Astrocyte (in vitro differentiated cells and primary cell): ENCODE measurements around the gene PTPRO. TPM values are rescaled to one million over a fixed set of nuclear protein-coding genes. Genes with fewer than 3 reads are reported as not detected.

Source experiments
- DNase-seq: peaks from one replicate; pipeline ENCODE4 v3.0.0-alpha.2; 2010; ENCODE audit warnings: low read depth
- FAIRE-seq: peaks from 2 replicates; lab custom pipeline; 2011; peaks lifted over from hg19 to GRCh38; lab: Jason Lieb, UNC
- H2AFZ ChIP-seq: 2 replicates; pipeline ENCODE4 v1.6.0; 2012; ENCODE audit warnings: low read depth, low read length, inconsistent platforms
- H3K27ac ChIP-seq: 2 replicates; pipeline ENCODE4 v1.5.1; 2011; ENCODE audit warnings: low read depth, low read length, inconsistent platforms
- H3K27me3 ChIP-seq: 2 replicates; pipeline ENCODE4 v1.6.0; 2011; ENCODE audit warnings: low read length, inconsistent platforms; ENCODE audit not compliant: insufficient read depth
- H3K36me3 ChIP-seq: 2 replicates; pipeline ENCODE4 v1.5.1; 2011; ENCODE audit warnings: low read length, inconsistent platforms; ENCODE audit not compliant: insufficient read depth
- H3K4me1 ChIP-seq: 2 replicates; pipeline ENCODE4 v1.5.1; 2011; ENCODE audit warnings: low read length, inconsistent platforms; ENCODE audit not compliant: insufficient read depth
- H3K4me2 ChIP-seq: 2 replicates; pipeline ENCODE4 v1.6.0; 2012; ENCODE audit warnings: low read length, inconsistent platforms
- H3K4me3 ChIP-seq: 2 replicates; pipeline ENCODE4 v1.5.1; 2011; ENCODE audit warnings: low read depth, mild to moderate bottlenecking, low read length, inconsistent platforms; ENCODE audit not compliant: insufficient read depth
- H3K79me2 ChIP-seq: 2 replicates; pipeline ENCODE4 v1.6.0; 2012; ENCODE audit warnings: mild to moderate bottlenecking, low read length, inconsistent platforms; ENCODE audit not compliant: insufficient read depth
- H3K9ac ChIP-seq: 2 replicates; pipeline ENCODE4 v1.6.0; 2012; ENCODE audit warnings: mild to moderate bottlenecking, low read length, inconsistent platforms
- H3K9me3 ChIP-seq: 2 replicates; pipeline ENCODE4 v1.5.1; 2012; ENCODE audit warnings: low read depth, mild to moderate bottlenecking, low read length, inconsistent platforms; ENCODE audit not compliant: insufficient read depth
- H4K20me1 ChIP-seq: 2 replicates; pipeline ENCODE4 v1.6.0; 2012; ENCODE audit warnings: low read length, inconsistent platforms; ENCODE audit not compliant: insufficient read depth
- H3K27ac Mint-ChIP-seq: one replicate; pipeline ENCODE4 v1.8.0; 2021; ENCODE audit warnings: mild to moderate bottlenecking, mixed read lengths; ENCODE audit not compliant: unreplicated experiment
- H3K27me3 Mint-ChIP-seq: one replicate; pipeline ENCODE4 v1.8.0; 2021; ENCODE audit warnings: low read depth, mixed read lengths; ENCODE audit not compliant: unreplicated experiment
- H3K36me3 Mint-ChIP-seq: one replicate; pipeline ENCODE4 v1.8.0; 2021; ENCODE audit warnings: low read depth, mixed read lengths; ENCODE audit not compliant: unreplicated experiment
- H3K4me1 Mint-ChIP-seq: one replicate; pipeline ENCODE4 v1.8.0; 2021; ENCODE audit warnings: low read depth, mixed read lengths; ENCODE audit not compliant: unreplicated experiment
- H3K4me3 Mint-ChIP-seq: one replicate; pipeline ENCODE4 v1.8.0; 2021; ENCODE audit warnings: mild to moderate bottlenecking, moderate library complexity, mixed read lengths; ENCODE audit not compliant: unreplicated experiment
- H3K9me3 Mint-ChIP-seq: one replicate; pipeline ENCODE4 v1.8.0; 2021; ENCODE audit warnings: mild to moderate bottlenecking, mixed read lengths; ENCODE audit not compliant: unreplicated experiment
- EZH2 ChIP-seq: IDR thresholded peaks from 2 replicates; pipeline ENCODE4 v1.6.1; 2012; ENCODE audit warnings: mild to moderate bottlenecking, low read length, inconsistent platforms; ENCODE audit not compliant: insufficient read depth
- total RNA-seq: library from RNA; stranded (reverse); gene quantifications from 2 replicates; pipeline ENCODE4 v1.2.1, GENCODE V29; 2021
- TF ChIP-seq, protein P1 (sequence below): IDR thresholded peaks from 2 replicates; pipeline ENCODE4 v1.5.1; 2011; ENCODE audit warnings: low read depth, mild to moderate bottlenecking, inconsistent platforms, low read length, moderate library complexity; ENCODE audit not compliant: insufficient read depth

PTPRO gene
- total RNA-seq, 1 donor from 2014 or later, result 0.39 TPM

DNA sequence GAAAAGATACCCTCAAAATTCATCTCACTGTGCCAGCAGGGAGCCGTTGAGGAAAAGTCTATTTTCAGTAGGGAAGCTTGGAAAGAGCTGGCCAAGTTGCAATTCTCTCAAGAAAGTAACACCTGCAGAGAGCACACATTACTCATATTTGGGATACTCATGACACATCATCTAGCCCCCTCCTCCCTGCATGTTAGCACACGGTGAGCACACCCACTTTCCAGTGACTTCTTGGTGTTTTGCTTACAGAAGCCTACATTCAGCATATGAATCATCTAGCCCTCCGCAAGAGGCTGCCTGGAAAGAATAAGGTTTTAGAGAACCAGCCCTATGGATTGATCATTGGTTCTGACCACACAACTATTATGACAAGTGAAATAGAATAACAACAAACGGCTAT lies 124.5 kb downstream of the PTPRO start:
- Histone ChIP-seq H3K79me2 (no peaks in the 10 kb centered on the region), H2AFZ (no peak overlapping the region), H3K9ac (no peak overlapping the region), H3K27me3 (no peaks in the 10 kb centered on the region), H3K4me3 (no peak overlapping the region), H3K4me2 (no peak overlapping the region), H3K36me3 (no peaks in the 10 kb centered on the region), H4K20me1 (no peaks in the 10 kb centered on the region), H3K4me1 (no peaks in the 10 kb centered on the region), H3K27ac (no peak overlapping the region), H3K9me3 (no peaks in the 10 kb centered on the region)
- Mint-ChIP-seq H3K9me3 (no peaks in the 10 kb centered on the region), H3K36me3 (no peaks in the 10 kb centered on the region), H3K27ac (no peak overlapping the region), H3K4me1 (peaks cover 5% of the 10 kb centered on the region), H3K27me3 (no peaks in the 10 kb centered on the region), H3K4me3 (no peak overlapping the region)
- TF ChIP-seq, protein P1, sequence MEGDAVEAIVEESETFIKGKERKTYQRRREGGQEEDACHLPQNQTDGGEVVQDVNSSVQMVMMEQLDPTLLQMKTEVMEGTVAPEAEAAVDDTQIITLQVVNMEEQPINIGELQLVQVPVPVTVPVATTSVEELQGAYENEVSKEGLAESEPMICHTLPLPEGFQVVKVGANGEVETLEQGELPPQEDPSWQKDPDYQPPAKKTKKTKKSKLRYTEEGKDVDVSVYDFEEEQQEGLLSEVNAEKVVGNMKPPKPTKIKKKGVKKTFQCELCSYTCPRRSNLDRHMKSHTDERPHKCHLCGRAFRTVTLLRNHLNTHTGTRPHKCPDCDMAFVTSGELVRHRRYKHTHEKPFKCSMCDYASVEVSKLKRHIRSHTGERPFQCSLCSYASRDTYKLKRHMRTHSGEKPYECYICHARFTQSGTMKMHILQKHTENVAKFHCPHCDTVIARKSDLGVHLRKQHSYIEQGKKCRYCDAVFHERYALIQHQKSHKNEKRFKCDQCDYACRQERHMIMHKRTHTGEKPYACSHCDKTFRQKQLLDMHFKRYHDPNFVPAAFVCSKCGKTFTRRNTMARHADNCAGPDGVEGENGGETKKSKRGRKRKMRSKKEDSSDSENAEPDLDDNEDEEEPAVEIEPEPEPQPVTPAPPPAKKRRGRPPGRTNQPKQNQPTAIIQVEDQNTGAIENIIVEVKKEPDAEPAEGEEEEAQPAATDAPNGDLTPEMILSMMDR, result no peak
- TF ChIP-seq EZH2, result no peak
- DNase-seq (peak; percentile 57), FAIRE-seq (no peak)

DNA sequence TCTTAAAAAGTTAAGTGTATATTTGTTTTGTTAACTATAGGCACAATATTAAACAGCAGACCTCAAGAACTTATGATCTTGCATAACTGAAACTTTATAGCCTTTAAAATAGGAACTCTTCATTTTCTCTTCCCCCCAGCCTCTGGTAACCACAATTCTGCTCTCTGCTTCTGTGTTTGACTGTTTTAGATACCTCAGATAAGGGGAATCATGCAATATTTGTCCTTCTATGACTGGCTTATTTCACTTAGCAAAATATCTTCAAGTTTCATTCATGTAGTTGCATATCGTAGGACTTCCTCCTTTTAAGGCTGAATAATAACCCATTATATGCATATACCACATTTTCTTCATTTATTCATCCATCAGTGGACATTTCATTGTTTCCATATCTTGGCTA lies 131.3 kb downstream of the PTPRO start:
- Histone ChIP-seq H3K9me3 (no peaks in the 10 kb centered on the region), H3K27ac (no peak overlapping the region), H4K20me1 (no peaks in the 10 kb centered on the region), H3K36me3 (no peaks in the 10 kb centered on the region), H3K9ac (no peak overlapping the region), H2AFZ (no peak overlapping the region), H3K27me3 (no peaks in the 10 kb centered on the region), H3K4me2 (no peak overlapping the region), H3K4me3 (no peak overlapping the region), H3K79me2 (no peaks in the 10 kb centered on the region), H3K4me1 (no peaks in the 10 kb centered on the region)
- no peak for FAIRE-seq
- TF ChIP-seq, protein P1, result no peak
- no peak for TF ChIP-seq EZH2
- no peak for DNase-seq
- Mint-ChIP-seq H3K27ac (no peak overlapping the region), H3K4me1 (no peaks in the 10 kb centered on the region), H3K27me3 (no peaks in the 10 kb centered on the region), H3K36me3 (no peaks in the 10 kb centered on the region), H3K9me3 (peaks cover 5% of the 10 kb centered on the region), H3K4me3 (no peak overlapping the region)

DNA sequence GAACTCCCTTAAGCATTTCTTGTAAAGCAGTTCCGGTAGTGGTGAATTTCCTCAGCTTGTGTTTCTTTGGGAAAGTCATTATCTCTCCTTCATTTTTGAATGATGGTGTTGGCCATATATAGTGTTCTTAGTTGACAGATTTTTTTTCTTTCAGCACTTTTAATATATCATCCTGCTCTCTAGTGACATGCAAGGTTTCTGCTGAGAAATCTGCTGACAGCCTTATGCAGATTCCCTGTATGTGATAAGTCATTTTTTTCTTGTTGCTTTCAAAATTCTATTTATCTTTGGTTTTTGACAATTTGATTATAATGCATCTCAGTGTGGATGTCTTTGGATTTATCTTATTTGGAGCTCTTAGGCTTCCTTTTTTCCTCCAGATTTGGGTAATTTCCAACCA lies 135.7 kb downstream of the PTPRO start:
- H3K79me2 ChIP-seq, result no peaks in the 10 kb centered on the region
- no peaks in the 10 kb centered on the region for H3K36me3 Mint-ChIP-seq
- no peaks in the 10 kb centered on the region for H3K4me1 Mint-ChIP-seq
- no peaks in the 10 kb centered on the region for H3K36me3 ChIP-seq
- H2AFZ ChIP-seq, result no peak overlapping the region
- no peak overlapping the region for H3K4me2 ChIP-seq
- TF ChIP-seq EZH2, result no peak
- TF ChIP-seq, protein P1, result no peak
- H3K4me1 ChIP-seq, result no peaks in the 10 kb centered on the region
- no peaks in the 10 kb centered on the region for H4K20me1 ChIP-seq
- H3K27ac ChIP-seq, result no peak overlapping the region
- no peaks in the 10 kb centered on the region for H3K27me3 Mint-ChIP-seq
- no peak overlapping the region for H3K27ac Mint-ChIP-seq
- H3K4me3 ChIP-seq, result no peak overlapping the region
- no peak overlapping the region for H3K4me3 Mint-ChIP-seq
- H3K9ac ChIP-seq, result no peak overlapping the region
- DNase-seq (no peak), FAIRE-seq (no peak)
- H3K9me3 ChIP-seq, result no peaks in the 10 kb centered on the region
- no peaks in the 10 kb centered on the region for H3K27me3 ChIP-seq
- peaks cover 9% of the 10 kb centered on the region for H3K9me3 Mint-ChIP-seq
